EL (cell line): ENCODE results near the gene LCK.
"Not testable (repeated sequence)": the region's sequence is repeated elsewhere in the genome, so short reads cannot be mapped to it uniquely, and the experiment has no call there.

ENCODE experiments used
- DNase-seq: peaks from one replicate; pipeline ENCODE4 v3.0.0-alpha.2; 2016

The LCK gene

DNA sequence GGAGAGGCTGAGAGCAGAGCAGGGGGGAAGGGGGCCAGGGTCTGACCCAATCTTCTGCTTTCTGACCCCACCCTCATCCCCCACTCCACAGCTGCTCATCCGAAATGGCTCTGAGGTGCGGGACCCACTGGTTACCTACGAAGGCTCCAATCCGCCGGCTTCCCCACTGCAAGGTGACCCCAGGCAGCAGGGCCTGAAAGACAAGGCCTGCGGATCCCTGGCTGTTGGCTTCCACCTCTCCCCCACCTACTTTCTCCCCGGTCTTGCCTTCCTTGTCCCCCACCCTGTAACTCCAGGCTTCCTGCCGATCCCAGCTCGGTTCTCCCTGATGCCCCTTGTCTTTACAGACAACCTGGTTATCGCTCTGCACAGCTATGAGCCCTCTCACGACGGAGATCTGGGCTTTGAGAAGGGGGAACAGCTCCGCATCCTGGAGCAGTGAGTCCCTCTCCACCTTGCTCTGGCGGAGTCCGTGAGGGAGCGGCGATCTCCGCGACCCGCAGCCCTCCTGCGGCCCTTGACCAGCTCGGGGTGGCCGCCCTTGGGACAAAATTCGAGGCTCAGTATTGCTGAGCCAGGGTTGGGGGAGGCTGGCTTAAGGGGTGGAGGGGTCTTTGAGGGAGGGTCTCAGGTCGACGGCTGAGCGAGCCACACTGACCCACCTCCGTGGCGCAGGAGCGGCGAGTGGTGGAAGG lies 23.7 kb downstream of the LCK start:
- DNase-seq: no peak

- DNase-seq: no peak
Observed at GRCh38 chr1:32275424-32275823, 24.4 kb downstream of the LCK start.

DNA sequence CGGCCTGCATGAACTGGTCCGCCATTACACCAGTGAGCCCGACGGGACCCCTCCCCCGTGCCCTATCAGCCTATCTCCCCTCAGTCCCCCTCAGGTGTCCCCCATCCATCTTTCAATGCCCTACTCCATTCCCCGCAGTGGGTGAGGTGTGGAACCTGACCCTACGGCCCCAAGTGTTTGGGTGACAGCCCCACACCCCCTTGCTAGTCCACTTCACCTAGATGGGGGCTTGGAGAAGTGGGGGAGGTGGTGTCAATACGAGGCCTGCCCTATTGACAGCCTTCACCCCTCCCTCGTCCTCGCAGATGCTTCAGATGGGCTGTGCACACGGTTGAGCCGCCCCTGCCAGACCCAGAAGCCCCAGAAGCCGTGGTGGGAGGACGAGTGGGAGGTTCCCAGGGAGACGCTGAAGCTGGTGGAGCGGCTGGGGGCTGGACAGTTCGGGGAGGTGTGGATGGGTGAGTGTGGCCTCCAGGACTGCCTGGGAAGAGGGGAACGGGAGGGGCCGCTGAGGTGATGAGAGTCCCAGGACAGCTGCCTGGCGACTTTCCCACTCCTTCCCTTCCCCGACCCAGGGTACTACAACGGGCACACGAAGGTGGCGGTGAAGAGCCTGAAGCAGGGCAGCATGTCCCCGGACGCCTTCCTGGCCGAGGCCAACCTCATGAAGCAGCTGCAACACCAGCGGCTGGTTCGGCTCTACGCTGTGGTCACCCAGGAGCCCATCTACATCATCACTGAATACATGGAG lies 25.1 kb downstream of the LCK start:
- no peak for DNase-seq

DNA sequence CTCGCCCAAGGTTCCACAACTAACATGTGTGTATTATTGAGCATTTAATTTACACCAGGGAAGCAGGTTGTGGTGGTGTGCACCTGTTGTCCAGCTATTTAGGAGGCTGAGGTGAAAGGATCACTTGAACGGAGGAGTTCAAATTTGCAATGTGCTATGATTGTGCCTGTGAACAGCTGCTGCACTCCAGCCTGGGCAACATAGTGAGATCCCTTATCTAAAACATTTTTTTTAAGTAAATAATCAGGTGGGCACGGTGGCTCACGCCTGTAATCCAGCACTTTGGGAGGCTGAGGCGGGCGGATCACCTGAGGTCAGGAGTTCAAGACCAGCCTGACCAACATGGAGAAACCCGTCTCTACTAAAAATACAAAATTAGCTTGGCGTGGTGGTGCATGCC lies 33.7 kb downstream of the LCK start:
- not testable (repeated sequence) for DNase-seq

- DNase-seq: no peak
Observed at GRCh38 chr1:32285658-32286057, 34.6 kb downstream of the LCK start.

- DNase-seq: no peak
Observed at GRCh38 chr1:32286763-32287162, 35.7 kb downstream of the LCK start.

DNA sequence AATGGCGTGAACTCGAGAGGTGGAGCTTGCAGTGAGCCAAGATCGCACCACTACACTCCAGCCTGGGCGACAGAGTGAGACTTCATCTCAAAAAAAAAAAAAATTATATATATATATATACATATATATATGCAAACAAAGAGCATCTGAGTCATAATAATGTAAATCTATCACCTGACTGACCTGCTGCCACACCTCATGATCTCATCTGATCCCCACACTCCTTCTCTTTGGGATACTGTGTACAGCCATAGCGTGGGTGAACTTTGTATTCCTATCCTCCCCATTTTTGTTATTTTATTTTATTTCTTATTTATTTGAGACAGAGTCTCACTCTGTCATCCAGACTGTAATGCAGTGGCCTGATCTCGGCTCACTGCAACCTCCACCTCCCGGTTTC lies 38.2 kb downstream of the LCK start:
- no peak for DNase-seq

GRCh38 chr1:32291145-32291707 lies 40.2 kb downstream of the LCK start:
- DNase-seq: peak; percentile 68

GRCh38 chr1:32291708-32292538 lies 40.9 kb downstream of the LCK start, which contains the start of gene HDAC1:
TSS of gene HDAC1 (plus strand) at chr1:32292083. CDS start at chr1:32292170, 87 bp downstream.
- DNase-seq: peak; percentile 97

DNA sequence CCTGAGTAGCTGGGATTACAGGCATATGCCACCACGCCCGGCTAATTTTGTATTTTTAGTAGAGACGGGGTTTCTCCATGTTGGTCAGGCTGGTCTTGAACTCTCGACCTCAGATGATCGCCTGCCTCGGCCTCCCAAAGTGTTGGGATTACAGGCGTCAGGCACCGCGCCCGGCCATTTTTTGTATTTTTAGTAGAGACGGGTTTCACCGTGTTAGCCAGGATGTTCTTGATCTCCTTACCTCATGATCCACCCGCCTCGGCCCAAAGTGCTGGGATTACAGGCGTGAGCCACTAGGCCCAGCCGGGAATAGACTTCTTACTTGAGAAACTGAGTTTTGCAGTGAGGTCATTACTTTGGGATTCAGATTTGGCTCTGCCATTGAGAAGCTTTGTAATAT lies 47.1 kb downstream of the LCK start:
- not testable (repeated sequence) for DNase-seq

DNA sequence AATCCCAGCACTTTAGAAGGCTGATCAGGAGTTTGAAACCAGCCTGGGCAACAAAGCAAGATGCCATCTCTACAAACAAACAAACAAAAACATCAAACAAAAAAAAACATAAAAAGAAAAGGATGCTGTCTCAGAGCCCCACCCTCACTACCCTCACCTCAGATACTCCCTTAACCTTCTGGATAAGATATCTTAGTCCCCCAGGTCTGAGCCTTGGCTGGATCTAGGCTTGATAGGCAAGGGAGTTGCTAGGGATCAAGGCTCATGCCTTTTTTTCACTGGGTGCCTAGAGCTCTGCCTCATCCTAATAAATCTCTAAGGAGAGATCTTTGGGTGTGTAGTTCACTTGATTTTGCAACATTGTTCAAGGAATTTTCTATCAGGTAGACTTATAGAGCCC lies 48.3 kb downstream of the LCK start:
- DNase-seq: no peak

GRCh38 chr1:32303358-32303757 lies 52.3 kb downstream of the LCK start:
- DNase-seq: no peak

- DNase-seq: peak; percentile 28
Observed at GRCh38 chr1:32303997-32304622, 53.0 kb downstream of the LCK start.

GRCh38 chr1:32305310-32305709 lies 54.2 kb downstream of the LCK start:
- no peak for DNase-seq

DNA sequence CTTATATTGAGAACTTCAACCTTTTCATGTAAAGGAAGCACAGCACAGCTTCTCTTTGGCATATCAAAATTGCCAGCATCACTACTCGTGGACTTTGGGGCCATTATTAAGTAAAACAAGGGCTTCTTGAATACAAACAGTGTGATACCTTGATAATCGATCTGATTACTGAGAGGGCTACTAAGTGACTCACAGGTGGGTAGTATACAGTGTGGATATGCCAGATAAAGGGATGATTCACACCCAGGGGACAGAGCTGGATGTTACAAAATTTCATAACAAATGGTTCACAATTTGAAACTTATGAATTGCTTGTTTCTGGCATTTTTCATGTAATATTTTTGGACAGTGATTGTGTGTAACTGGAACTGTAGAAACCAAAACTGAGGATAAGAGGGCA lies 56.3 kb downstream of the LCK start:
- peak; percentile 33 for DNase-seq

DNA sequence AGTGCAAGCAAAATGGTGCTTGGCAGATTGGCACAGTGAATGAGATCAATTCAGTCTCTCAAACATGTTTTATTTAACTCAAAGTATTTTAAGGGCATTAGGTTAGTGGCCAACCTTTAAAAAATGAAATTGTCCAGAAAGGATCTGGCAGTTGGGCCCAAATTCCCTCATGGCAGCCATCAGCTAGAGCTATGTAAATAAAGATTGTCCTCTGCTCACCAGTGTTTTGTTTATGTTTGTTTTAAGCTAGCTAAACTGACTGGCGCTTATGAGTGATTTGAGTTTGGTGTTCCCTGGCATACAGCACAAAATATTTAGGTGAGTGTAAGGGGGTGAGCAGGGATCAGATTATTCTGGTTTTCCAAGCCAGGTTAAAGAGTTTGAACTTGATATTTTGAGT lies 58.9 kb downstream of the LCK start:
- DNase-seq: no peak

GRCh38 chr1:32311709-32312393 lies 60.8 kb downstream of the LCK start:
- DNase-seq: no peak

GRCh38 chr1:32316903-32317277 lies 65.8 kb downstream of the LCK start:
- no peak for DNase-seq

DNA sequence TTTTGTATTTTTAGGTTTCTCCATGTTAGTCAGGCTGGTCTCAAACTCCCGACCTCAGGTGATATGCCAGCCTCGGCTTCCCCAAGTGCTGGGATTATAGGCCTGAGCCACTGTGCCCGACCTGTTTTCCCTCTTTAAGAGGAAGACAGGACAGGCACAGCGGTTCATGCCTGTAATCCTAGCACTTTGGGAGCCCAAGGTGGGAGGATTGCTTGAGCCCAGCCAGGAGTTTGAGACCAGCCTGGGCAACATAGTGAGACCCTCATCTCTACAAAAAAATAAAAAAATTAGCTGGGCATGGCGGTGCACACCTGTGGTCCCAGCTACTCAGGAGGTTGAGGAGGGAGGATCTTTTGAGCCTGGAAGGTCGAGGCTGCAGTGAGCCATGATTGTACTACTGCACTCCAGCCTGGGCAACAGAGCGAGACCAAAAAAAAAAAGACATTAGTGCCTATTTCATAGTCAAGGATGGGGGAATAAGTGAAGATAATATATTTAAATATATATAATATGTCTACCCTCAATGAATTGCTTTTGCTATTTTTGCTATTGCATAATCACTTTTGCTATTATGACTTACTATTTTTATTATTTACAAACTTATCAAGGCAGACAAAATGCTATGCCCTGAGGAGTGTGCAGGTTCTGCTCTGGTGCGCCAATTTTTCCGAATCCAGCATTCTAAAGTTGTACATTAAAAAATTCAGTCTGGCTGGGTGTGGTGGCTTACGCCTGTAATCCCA lies 67.2 kb downstream of the LCK start:
- DNase-seq: no peak

- DNase-seq: no peak
Observed at GRCh38 chr1:32321712-32322291, 70.7 kb downstream of the LCK start.

DNA sequence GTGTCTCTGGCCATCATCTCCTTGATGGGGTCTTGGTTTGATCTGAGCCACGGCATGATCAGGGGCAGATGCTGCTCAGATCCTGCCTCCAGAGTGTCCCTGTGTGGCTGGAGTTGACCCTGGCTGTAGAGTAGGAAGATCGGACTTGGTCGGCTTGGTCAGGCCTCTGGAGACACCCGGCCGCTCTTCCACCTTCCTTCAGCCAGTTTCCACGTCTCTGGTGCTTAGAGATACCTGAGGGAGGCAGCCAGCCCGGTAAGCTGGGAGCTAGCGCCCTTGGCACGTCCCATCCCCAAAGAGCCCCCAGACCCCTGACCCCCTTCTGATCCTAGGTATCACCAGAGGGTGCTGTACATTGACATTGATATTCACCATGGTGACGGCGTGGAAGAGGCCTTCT lies 76.1 kb downstream of the LCK start:
- DNase-seq: no peak
